Right kidney (tissue), 1 donor: ENCODE results near the gene SORBS2.

Source experiments
- DNase-seq: peaks from one replicate; pipeline ENCODE4 v3.0.0-alpha.2; 2016

Gene SORBS2

GRCh38 chr4:185837415-185838103, 25.6 kb upstream of the SORBS2 start:
- DNase-seq: no peak

GRCh38 chr4:185836241-185837084, 24.5 kb upstream of the SORBS2 start:
- no peak for DNase-seq

- no peak for DNase-seq
Measured at GRCh38 chr4:185835814-185836213, 23.8 kb upstream of the SORBS2 start.

- no peak for DNase-seq
Measured at GRCh38 chr4:185835336-185835735, 23.3 kb upstream of the SORBS2 start.

GRCh38 chr4:185834778-185835177, 22.8 kb upstream of the SORBS2 start:
- no peak for DNase-seq

- no peak for DNase-seq
Measured at GRCh38 chr4:185834088-185834487, 22.1 kb upstream of the SORBS2 start.

- DNase-seq: no peak
Measured at GRCh38 chr4:185833055-185833598, 21.1 kb upstream of the SORBS2 start.

GRCh38 chr4:185831125-185831815, 19.3 kb upstream of the SORBS2 start:
- DNase-seq: no peak

GRCh38 chr4:185830263-185830994, 18.4 kb upstream of the SORBS2 start:
- no peak for DNase-seq

GRCh38 chr4:185826381-185826780, 14.4 kb upstream of the SORBS2 start:
- no peak for DNase-seq

- DNase-seq: no peak
Measured at GRCh38 chr4:185825737-185826136, 13.7 kb upstream of the SORBS2 start.

GRCh38 chr4:185822791-185823190, 10.8 kb upstream of the SORBS2 start:
- DNase-seq: no peak

GRCh38 chr4:185821029-185821419, 9.0 kb upstream of the SORBS2 start:
- DNase-seq: no peak

- peak; percentile 37 for DNase-seq
Measured at GRCh38 chr4:185820146-185821028, 8.4 kb upstream of the SORBS2 start.

GRCh38 chr4:185819144-185819543, 7.2 kb upstream of the SORBS2 start:
- no peak for DNase-seq

- DNase-seq: no peak
Measured at GRCh38 chr4:185817403-185817818, 5.4 kb upstream of the SORBS2 start.

GRCh38 chr4:185813133-185813532, 1.1 kb upstream of the SORBS2 start:
- DNase-seq: no peak

- peak; percentile 56 for DNase-seq
Measured at GRCh38 chr4:185810746-185811508, 1.1 kb downstream of the SORBS2 start.

GRCh38 chr4:185809533-185810071, 2.4 kb downstream of the SORBS2 start:
- DNase-seq: no peak

- no peak for DNase-seq
Measured at GRCh38 chr4:185809121-185809520, 2.9 kb downstream of the SORBS2 start.
